Activated CD8-positive, alpha-beta T cell treated with anti-CD3 and anti-CD28 coated beads for 36 hours (primary cell): ENCODE measurements around the gene SH3BP5L. TPM values are rescaled to one million over a fixed set of nuclear protein-coding genes. Genes with fewer than 3 reads are reported as not detected.

Source experiments
- ATAC-seq: fragments of 200-7000 bp; cut with Tn5 transposase; one replicate; pipeline ENCODE4 v1.10.0; 2021; ENCODE audit warnings: mild to moderate bottlenecking, moderate library complexity
- CTCF ChIA-PET: fragments of 350-600 bp; sonication (Branson Sonifier 250); formaldehyde crosslinking; loops from one replicate; lab custom pipeline; 2021; ENCODE audit warnings: antibody characterized with exemption; lab: Charles Lee
- POLR2A ChIA-PET: fragments of 350-600 bp; sonication (Branson Sonifier 250); formaldehyde crosslinking; loops from one replicate; lab custom pipeline; 2021; ENCODE audit warnings: antibody characterized with exemption; lab: Charles Lee
- DNase-seq: peaks from one replicate; pipeline ENCODE4 v3.0.0-alpha.2; 2020
- H3K27ac Mint-ChIP-seq: one replicate; pipeline ENCODE4 v1.8.0; 2021; ENCODE audit warnings: mild to moderate bottlenecking, mixed read lengths
- H3K27me3 Mint-ChIP-seq: one replicate; pipeline ENCODE4 v1.8.0; 2021; ENCODE audit warnings: mixed read lengths
- H3K36me3 Mint-ChIP-seq: one replicate; pipeline ENCODE4 v1.8.0; 2021; ENCODE audit warnings: low read depth, mixed read lengths
- H3K4me1 Mint-ChIP-seq: one replicate; pipeline ENCODE4 v1.8.0; 2021; ENCODE audit warnings: low read depth, mixed read lengths
- H3K4me3 Mint-ChIP-seq: one replicate; pipeline ENCODE4 v1.8.0; 2021; ENCODE audit warnings: mild to moderate bottlenecking, moderate library complexity, mixed read lengths
- H3K9me3 Mint-ChIP-seq: one replicate; pipeline ENCODE4 v1.8.0; 2021; ENCODE audit warnings: mixed read lengths
- intact Hi-C: fragments of 100-400 bp; cut with micrococcal nuclease; formaldehyde crosslinking; loops from one replicate; pipeline ENCODE4 v1.10.0; 2022
- total RNA-seq, 2 experiments: library from RNA; stranded (reverse); gene quantifications; one replicate each; pipeline ENCODE4 v1.2.3, GENCODE V29; 2021
- TF ChIP-seq, protein P1 (sequence below): fragments of 200-600 bp; IDR thresholded peaks from one replicate; pipeline ENCODE4 v1.8.0; 2022; ENCODE audit warnings: antibody characterized with exemption, mild to moderate bottlenecking

The SH3BP5L gene
- total RNA-seq, 2 experiments from 2014 or later, result 16.2 to 18.3 TPM

DNA sequence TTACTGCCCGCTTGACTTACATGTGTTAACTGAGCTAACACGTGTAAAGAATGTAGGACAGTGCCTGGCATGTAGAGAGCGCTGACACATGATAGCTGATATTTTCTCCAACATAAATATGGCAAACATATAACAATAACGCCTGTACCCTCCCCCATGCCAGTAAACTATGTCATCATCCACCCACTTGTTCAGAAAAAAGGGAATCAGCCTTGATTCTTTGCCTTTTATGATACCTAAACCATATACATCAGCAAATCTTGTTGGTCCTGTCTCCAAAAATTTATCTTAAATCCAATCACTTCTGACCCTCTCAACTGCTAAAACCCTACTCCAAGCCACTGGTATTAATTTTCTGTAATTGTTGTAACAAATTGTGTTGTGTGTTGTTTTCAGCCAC, 34.3 kb upstream of the SH3BP5L start:
- CTCF ChIA-PET, result interaction anchor here (1.3 to 3.5 kb wide), 5 partner anchors 13 to 47 kb away, joined by 4 to 26 read pairs (median 16); partner anchors contain the start of genes SH3BP5L and ZNF672
- Mint-ChIP-seq H3K27ac (peak overlapping the region; percentile 95), H3K9me3 (no peaks in the 10 kb centered on the region), H3K4me3 (peak overlapping the region; percentile 88), H3K27me3 (no peaks in the 10 kb centered on the region), H3K36me3 (peaks cover 20% of the 10 kb centered on the region), H3K4me1 (peaks cover 40% of the 10 kb centered on the region)
- DNase-seq, result no peak
- intact Hi-C loops, result no loop called here
- POLR2A ChIA-PET, result interaction anchor here (0.6 to 3.9 kb wide), 5 partner anchors 10 to 53 kb away, joined by 3 to 43 read pairs (median 7); partner anchors contain the start of gene ZNF672
- TF ChIP-seq, protein P1, sequence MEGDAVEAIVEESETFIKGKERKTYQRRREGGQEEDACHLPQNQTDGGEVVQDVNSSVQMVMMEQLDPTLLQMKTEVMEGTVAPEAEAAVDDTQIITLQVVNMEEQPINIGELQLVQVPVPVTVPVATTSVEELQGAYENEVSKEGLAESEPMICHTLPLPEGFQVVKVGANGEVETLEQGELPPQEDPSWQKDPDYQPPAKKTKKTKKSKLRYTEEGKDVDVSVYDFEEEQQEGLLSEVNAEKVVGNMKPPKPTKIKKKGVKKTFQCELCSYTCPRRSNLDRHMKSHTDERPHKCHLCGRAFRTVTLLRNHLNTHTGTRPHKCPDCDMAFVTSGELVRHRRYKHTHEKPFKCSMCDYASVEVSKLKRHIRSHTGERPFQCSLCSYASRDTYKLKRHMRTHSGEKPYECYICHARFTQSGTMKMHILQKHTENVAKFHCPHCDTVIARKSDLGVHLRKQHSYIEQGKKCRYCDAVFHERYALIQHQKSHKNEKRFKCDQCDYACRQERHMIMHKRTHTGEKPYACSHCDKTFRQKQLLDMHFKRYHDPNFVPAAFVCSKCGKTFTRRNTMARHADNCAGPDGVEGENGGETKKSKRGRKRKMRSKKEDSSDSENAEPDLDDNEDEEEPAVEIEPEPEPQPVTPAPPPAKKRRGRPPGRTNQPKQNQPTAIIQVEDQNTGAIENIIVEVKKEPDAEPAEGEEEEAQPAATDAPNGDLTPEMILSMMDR, result no peak
- no peak for ATAC-seq

DNA sequence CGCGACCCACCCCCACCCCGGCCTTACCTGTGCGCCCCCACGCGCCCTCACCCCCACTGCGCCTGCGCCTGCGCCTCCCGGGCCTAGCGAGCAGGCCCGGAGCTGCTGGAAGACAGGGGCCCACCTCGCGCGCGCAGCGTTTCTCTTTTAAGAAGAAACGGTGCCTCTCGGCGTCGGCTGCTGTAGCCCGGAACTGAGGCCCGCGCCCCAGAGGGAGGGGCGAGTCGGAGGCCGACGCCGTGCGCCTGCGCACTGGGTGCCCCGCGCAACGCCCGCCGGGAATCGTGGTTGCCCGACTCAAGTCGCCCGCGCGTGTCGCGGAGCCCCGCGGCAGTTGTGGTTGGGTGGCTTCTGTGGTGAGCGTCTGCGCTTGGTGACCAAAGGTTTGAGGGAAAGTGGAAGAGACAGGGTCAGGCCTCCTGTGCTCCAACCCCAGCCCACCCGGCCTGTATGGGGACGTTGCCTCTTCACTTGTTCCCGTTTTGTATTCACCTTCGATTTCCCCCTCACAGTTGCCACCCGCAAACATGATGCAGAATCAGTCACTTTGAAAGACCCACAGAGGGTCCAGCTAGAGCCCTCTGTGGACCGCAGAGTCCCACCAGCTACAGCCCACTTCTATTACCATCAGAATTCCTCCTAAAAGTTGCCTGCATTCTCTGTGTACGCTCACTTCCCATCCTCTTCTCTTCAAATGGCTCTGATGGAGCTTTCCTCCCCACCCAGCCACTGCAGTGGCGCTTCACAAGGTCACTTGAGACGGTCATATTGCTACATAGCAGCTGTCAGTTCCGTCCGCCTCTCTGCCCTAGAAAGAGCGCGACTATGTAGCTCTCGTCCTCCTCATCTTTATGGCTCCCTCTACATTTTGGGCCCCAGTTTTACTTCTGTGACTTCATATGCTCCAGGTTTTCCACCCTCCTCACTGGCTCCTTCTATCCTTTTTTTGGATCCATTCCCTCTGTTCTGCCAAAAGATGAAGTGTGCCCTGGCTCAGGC, 33.5 kb upstream of the SH3BP5L start, which contains the start of gene ZNF692:
Gene ZNF692 (minus strand): TSS at position 195 of the 999 bp plus-strand sequence. CDS start 776 bp downstream, outside the sequence.
- Mint-ChIP-seq H3K9me3 (no peaks in the 10 kb centered on the region), H3K27ac (peak within 1 kb of the TSS; percentile 95), H3K27me3 (no peaks in the 10 kb centered on the region), H3K36me3 (peaks cover 27% of the 10 kb centered on the region), H3K4me1 (peaks cover 37% of the 10 kb centered on the region), H3K4me3 (peak within 1 kb of the TSS; percentile 88)
- ChIA-PET POLR2A (interaction anchor here (0.6 to 3.9 kb wide), 11 partner anchors 10 to 53 kb away, joined by 3 to 43 read pairs (median 5); partner anchors contain the start of genes SH3BP5L and ZNF672), CTCF (interaction anchor here (1.0 to 3.5 kb wide), 10 partner anchors 14 to 50 kb away, joined by 3 to 26 read pairs (median 10); partner anchors contain the start of genes SH3BP5L and ZNF672)
- ATAC-seq, result peak; percentile 86
- intact Hi-C loops, result loop anchor here (1.0 kb wide), 1 partner anchor 20 kb away; no protein-coding TSS in a partner anchor
- peak; percentile 99 for DNase-seq
- TF ChIP-seq, protein P1, result no peak

DNA sequence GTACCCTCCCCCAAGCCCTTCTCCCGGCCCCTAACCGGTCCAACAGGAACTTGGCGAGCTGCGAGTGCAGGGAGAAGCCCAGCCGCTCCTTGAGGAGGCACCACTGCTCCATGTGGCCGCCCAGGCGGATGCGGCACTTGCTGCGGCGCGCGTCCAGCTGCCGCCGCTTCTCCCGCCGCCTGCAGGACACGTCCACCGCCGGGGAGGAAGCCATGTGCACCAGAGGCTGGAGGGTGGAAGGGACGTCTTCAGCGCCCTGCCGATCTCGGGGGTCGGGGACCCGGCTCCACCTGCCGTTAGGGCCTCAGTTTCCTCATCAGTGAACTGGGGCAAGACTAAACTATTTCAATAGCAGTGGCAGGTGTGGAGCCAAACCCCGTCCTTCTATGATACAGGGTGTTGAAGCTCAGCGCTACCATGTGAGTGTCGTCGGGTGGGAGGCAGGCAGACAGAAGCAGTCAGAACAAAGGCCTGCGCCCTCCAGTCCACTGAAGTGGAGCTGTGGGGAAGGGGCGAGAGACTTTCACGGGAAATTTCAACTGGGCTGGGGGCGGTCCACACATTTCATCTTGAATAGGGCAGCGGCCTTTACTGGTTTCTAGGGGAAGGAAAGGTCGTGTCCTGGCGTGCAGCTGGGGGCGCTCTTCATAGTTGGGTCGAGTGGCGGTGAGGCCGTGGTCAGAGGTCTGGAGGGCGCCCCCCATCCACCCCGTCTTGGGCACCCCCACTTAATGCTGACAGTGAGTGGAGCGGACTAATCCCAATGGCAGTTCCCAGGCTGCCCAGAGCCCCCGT, 32.6 kb upstream of the SH3BP5L start:
- Mint-ChIP-seq H3K27me3 (no peaks in the 10 kb centered on the region), H3K4me3 (peak overlapping the region; percentile 88), H3K36me3 (peaks cover 27% of the 10 kb centered on the region), H3K4me1 (peaks cover 29% of the 10 kb centered on the region), H3K9me3 (no peaks in the 10 kb centered on the region), H3K27ac (peak overlapping the region; percentile 95)
- CTCF ChIA-PET, result interaction anchor here (0.6 to 3.5 kb wide), 10 partner anchors 8 to 51 kb away, joined by 3 to 26 read pairs (median 10); partner anchors contain the start of genes SH3BP5L and ZNF672
- DNase-seq, result peak; percentile 43
- intact Hi-C loops, result loop anchor here (1.0 kb wide), 1 partner anchor 19 kb away; no protein-coding TSS in a partner anchor
- POLR2A ChIA-PET, result interaction anchor here (0.5 to 3.9 kb wide), 8 partner anchors 11 to 32 kb away, joined by 3 to 43 read pairs (median 4); partner anchors contain the start of genes SH3BP5L and ZNF672
- TF ChIP-seq, protein P1, result peak; percentile 64
- ATAC-seq, result peak; percentile 45

DNA sequence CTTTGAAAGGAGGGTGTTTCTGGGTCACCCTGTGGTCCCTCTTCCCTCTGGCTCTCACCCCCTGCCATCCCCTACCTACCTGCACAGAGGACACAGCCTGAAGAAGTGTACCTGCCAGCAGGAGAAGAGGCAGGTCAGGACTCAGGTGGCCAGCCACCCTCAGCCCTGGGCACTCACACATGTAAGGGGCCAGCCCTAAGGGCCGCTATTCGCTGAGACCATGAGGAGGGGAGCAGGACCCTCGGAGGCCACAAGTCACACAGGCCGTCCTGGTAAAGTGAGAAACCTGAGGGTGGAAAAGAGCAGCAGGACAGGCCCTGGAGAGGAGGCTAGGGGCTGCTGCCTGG, 32.0 kb upstream of the SH3BP5L start:
- DNase-seq (no peak), ATAC-seq (no peak)
- POLR2A ChIA-PET, result interaction anchor here (1.2 to 3.9 kb wide), 5 partner anchors 11 to 19 kb away, joined by 4 to 43 read pairs (median 5); partner anchors contain the start of gene ZNF672
- Mint-ChIP-seq H3K27ac (peak overlapping the region; percentile 95), H3K27me3 (no peaks in the 10 kb centered on the region), H3K9me3 (no peaks in the 10 kb centered on the region), H3K4me3 (peak overlapping the region; percentile 88), H3K36me3 (peaks cover 27% of the 10 kb centered on the region), H3K4me1 (peaks cover 29% of the 10 kb centered on the region)
- TF ChIP-seq, protein P1, result no peak
- CTCF ChIA-PET, result interaction anchor here (0.6 to 3.5 kb wide), 10 partner anchors 8 to 52 kb away, joined by 3 to 26 read pairs (median 10); partner anchors contain the start of genes SH3BP5L and ZNF672
- intact Hi-C loops, result loop anchor here (1.0 kb wide), 1 partner anchor 18 kb away; no protein-coding TSS in a partner anchor
